H1 (cell line): Measurements from ENCODE around the gene EIF4E3. TPM values are rescaled to one million over a fixed set of nuclear protein-coding genes. Genes with fewer than 3 reads are reported as not detected.

Experiments
- CTCF ChIA-PET: fragments of 300-600 bp; sonication (Branson Sonifier 250); formaldehyde crosslinking; loops from one replicate; lab custom pipeline; 2021; ENCODE audit not compliant: partially characterized antibody; lab: Charles Lee
- POLR2A ChIA-PET: fragments of 300-600 bp; sonication (Branson Sonifier 250); formaldehyde crosslinking; loops from one replicate; lab custom pipeline; 2021; ENCODE audit warnings: inconsistent platforms; ENCODE audit not compliant: partially characterized antibody; lab: Charles Lee
- DNase-seq, 2 experiments: peaks; one replicate each; pipeline versions ENCODE4 v3.0.0 to v3.0.0-alpha.2; 2010 to 2022; ENCODE audit warnings: low spot score in 2 of 2, low read depth in 1 of 2, mixed read lengths in 1 of 2
- FAIRE-seq: peaks from 2 replicates; lab custom pipeline; 2011; peaks lifted over from hg19 to GRCh38; lab: Jason Lieb, UNC
- H2AFZ ChIP-seq: 2 replicates; pipeline ENCODE4 v1.8.1; 2012; ENCODE audit warnings: low read length, inconsistent platforms
- H2AK5ac ChIP-seq: 2 replicates; pipeline ENCODE4 v1.6.1; 2013; ENCODE audit warnings: low read depth, low read length
- H2BK120ac ChIP-seq: replicated peaks from 2 replicates; pipeline ENCODE3; 2013; ENCODE audit warnings: low read depth, low read length, inconsistent platforms
- H2BK12ac ChIP-seq: 2 replicates; pipeline ENCODE4 v1.6.1; 2013; ENCODE audit warnings: low read depth, low read length
- H2BK15ac ChIP-seq: 2 replicates; pipeline ENCODE4 v1.6.1; 2013; ENCODE audit warnings: low read length
- H2BK20ac ChIP-seq: 2 replicates; pipeline ENCODE4 v1.6.1; 2013; ENCODE audit warnings: low read length
- H2BK5ac ChIP-seq: 2 replicates; pipeline ENCODE4 v1.6.1; 2013; ENCODE audit warnings: low read depth, low read length
- H3K14ac ChIP-seq: 2 replicates; pipeline ENCODE4 v1.6.1; 2013; ENCODE audit warnings: inconsistent platforms; ENCODE audit not compliant: insufficient read length
- H3K18ac ChIP-seq: 2 replicates; pipeline ENCODE4 v1.6.1; 2013; ENCODE audit warnings: low read length; ENCODE audit errors: extremely low read depth
- H3K23ac ChIP-seq: 2 replicates; pipeline ENCODE4 v1.6.1; 2013; ENCODE audit warnings: inconsistent platforms; ENCODE audit not compliant: insufficient read length
- H3K23me2 ChIP-seq: 2 replicates; pipeline ENCODE4 v1.6.1; 2013; ENCODE audit warnings: low read depth, low read length
- H3K27ac ChIP-seq: 2 replicates; pipeline ENCODE4 v1.6.1; 2011; ENCODE audit warnings: low read depth, low read length, inconsistent platforms
- H3K27me3 ChIP-seq, 4 experiments: replicated peaks in 1 of 4; 1 replicate in 1 of 4; 2 replicates in 3 of 4; pipeline versions ENCODE4 v1.6.1 to v1.8.1; 2011 to 2013; ENCODE audit warnings: low read length in 3 of 4, mild to moderate bottlenecking in 3 of 4, inconsistent platforms in 2 of 4, mixed read lengths in 2 of 4, moderate library complexity in 1 of 4; ENCODE audit not compliant: control insufficient read depth in 3 of 4, insufficient read depth in 3 of 4; ENCODE audit errors: extremely low read depth in 1 of 4
- H3K36me3 ChIP-seq, 4 experiments: 2 replicates each; pipeline versions ENCODE4 v1.6.1 to v1.8.1; 2011 to 2013; ENCODE audit warnings: mild to moderate bottlenecking in 4 of 4, low read length in 3 of 4, moderate library complexity in 2 of 4, control low read depth in 1 of 4, inconsistent platforms in 1 of 4; ENCODE audit not compliant: insufficient read depth in 4 of 4, control insufficient read depth in 2 of 4
- H3K4ac ChIP-seq: replicated peaks from 2 replicates; pipeline ENCODE3; 2013; ENCODE audit warnings: low read length, low read depth, mixed read lengths, inconsistent platforms; ENCODE audit not compliant: insufficient read length
- H3K4me1 ChIP-seq, 4 experiments: replicated peaks in 1 of 4; 1 replicate in 1 of 4; 2 replicates in 3 of 4; pipeline versions ENCODE4 v1.6.1 to v1.8.1; 2011 to 2013; ENCODE audit warnings: low read length in 3 of 4, inconsistent platforms in 2 of 4, mixed read lengths in 1 of 4; ENCODE audit not compliant: insufficient read depth in 4 of 4, control insufficient read depth in 3 of 4
- H3K4me2 ChIP-seq, 2 experiments: 2 replicates each; pipeline versions ENCODE4 v1.6.1 to v1.8.1; 2011 to 2013; ENCODE audit warnings: low read depth in 2 of 2, low read length in 2 of 2, control low read depth in 1 of 2, inconsistent platforms in 1 of 2, mild to moderate bottlenecking in 1 of 2; ENCODE audit not compliant: insufficient read depth in 1 of 2
- H3K4me3 ChIP-seq, 4 experiments: fragments of 200-600, 300-600 bp in 1 of 4; sonication (generic), shearing (Covaris generic), sonication (Bioruptor Twin) in 1 of 4; 2 replicates each; pipeline versions ENCODE4 v1.5.1 to v1.8.1; 2011 to 2016; ENCODE audit warnings: low read length in 4 of 4, low read depth in 3 of 4, control low read depth in 2 of 4, inconsistent platforms in 2 of 4, mild to moderate bottlenecking in 2 of 4, mixed read lengths in 1 of 4, moderate library complexity in 1 of 4; ENCODE audit not compliant: insufficient read depth in 2 of 4; ENCODE audit errors: extremely low read depth in 1 of 4
- H3K56ac ChIP-seq: replicated peaks from 2 replicates; pipeline ENCODE3; 2013; ENCODE audit warnings: low read depth, mild to moderate bottlenecking, mixed read lengths, low read length, inconsistent platforms; ENCODE audit not compliant: insufficient read length
- H3K79me1 ChIP-seq: 2 replicates; pipeline ENCODE4 v1.6.1; 2013; ENCODE audit warnings: low read depth, low read length, control low read depth
- H3K79me2 ChIP-seq, 2 experiments: 2 replicates each; pipeline versions ENCODE4 v1.6.1 to v1.8.1; 2012 to 2013; ENCODE audit warnings: low read length in 2 of 2, mild to moderate bottlenecking in 2 of 2, inconsistent platforms in 1 of 2; ENCODE audit not compliant: insufficient read depth in 2 of 2, control insufficient read depth in 1 of 2
- H3K9ac ChIP-seq, 4 experiments: replicated peaks in 1 of 4; 1 replicate in 1 of 4; 2 replicates in 3 of 4; pipeline versions ENCODE4 v1.6.1 to v1.8.1; 2011 to 2013; ENCODE audit warnings: low read depth in 3 of 4, low read length in 3 of 4, control low read depth in 2 of 4, mild to moderate bottlenecking in 2 of 4, moderate library complexity in 2 of 4, inconsistent platforms in 1 of 4; ENCODE audit errors: extremely low read depth in 1 of 4
- H3K9me3 ChIP-seq, 2 experiments: 2 replicates each; pipeline versions ENCODE4 v1.6.1 to v1.8.1; 2012 to 2013; ENCODE audit warnings: mild to moderate bottlenecking in 2 of 2, moderate library complexity in 2 of 2, control low read depth in 1 of 2, inconsistent platforms in 1 of 2, low read depth in 1 of 2, low read length in 1 of 2, mixed read lengths in 1 of 2; ENCODE audit not compliant: insufficient read depth in 2 of 2
- H4K20me1 ChIP-seq, 2 experiments: replicated peaks in 1 of 2; 2 replicates each; pipeline versions ENCODE3 to v1.8.1; 2011 to 2013; ENCODE audit warnings: inconsistent platforms in 2 of 2, low read length in 2 of 2, mild to moderate bottlenecking in 1 of 2; ENCODE audit not compliant: insufficient read depth in 2 of 2, control insufficient read depth in 1 of 2
- H4K5ac ChIP-seq: 2 replicates; pipeline ENCODE4 v1.6.1; 2013; ENCODE audit warnings: low read length, low read depth, mixed read lengths, inconsistent platforms; ENCODE audit not compliant: insufficient read length
- H4K8ac ChIP-seq: 2 replicates; pipeline ENCODE4 v1.8.0; 2013; ENCODE audit warnings: mild to moderate bottlenecking, moderate library complexity, low read length, inconsistent platforms; ENCODE audit not compliant: insufficient read depth; ENCODE audit errors: extremely low read depth
- H4K91ac ChIP-seq: replicated peaks from 2 replicates; pipeline ENCODE3; 2013; ENCODE audit warnings: low read length, mixed read lengths, inconsistent platforms; ENCODE audit not compliant: insufficient read length
- HDAC6 ChIP-seq: IDR thresholded peaks from one replicate; pipeline ENCODE4 v1.7.1; 2012; ENCODE audit warnings: low read depth, mild to moderate bottlenecking, inconsistent platforms, low read length, moderate library complexity
- KDM5A ChIP-seq: fragments of 200-600 bp; IDR thresholded peaks from 2 replicates; pipeline ENCODE4 v1.7.1; 2012; ENCODE audit warnings: mild to moderate bottlenecking, low read length, inconsistent platforms, mixed read lengths
- NRF1 ChIP-seq: IDR thresholded peaks from 2 replicates; pipeline ENCODE4 v1.6.1; 2011; ENCODE audit warnings: mild to moderate bottlenecking, low read depth, low read length, improper control_type of control experiment
- POU5F1 ChIP-seq: IDR thresholded peaks from 2 replicates; pipeline ENCODE4 v1.6.1; 2011; ENCODE audit warnings: low read depth, mild to moderate bottlenecking, low read length, moderate library complexity
- RBBP5 ChIP-seq: IDR thresholded peaks from 2 replicates; pipeline ENCODE4 v1.7.1; 2012; ENCODE audit warnings: low read depth, mild to moderate bottlenecking, inconsistent platforms, low read length, moderate library complexity, borderline replicate concordance
- WGBS, 2 experiments: shearing (Covaris generic) in 1 of 2; methylation state at CpG; one replicate each; pipeline versions ENCODE4 v1.1.6 to v1.1.7; 2013 to 2015; ENCODE audit warnings: low lambda C conversion rate in 2 of 2, mixed read lengths in 2 of 2, inconsistent platforms in 1 of 2, low coverage in 1 of 2, missing lambda C conversion rate in 1 of 2; ENCODE audit not compliant: insufficient replicate concordance in 2 of 2, insufficient coverage in 1 of 2, insufficient read length in 1 of 2; ENCODE audit errors: extremely low coverage in 1 of 2, missing lambda C conversion rate in 1 of 2; 5-methylcytosine and 5-hydroxymethylcytosine counted together
- polyA plus RNA-seq, 7 experiments: library from polyadenylated mRNA; depleted of rRNA in 3 of 7; stranded (reverse) in 5 of 7; unstranded in 2 of 7; fragments of >200 nt in 5 of 7; fragments of 200-250 nt in 2 of 7; gene quantifications; 1 replicate in 5 of 7; 2 replicates in 1 of 7; 4 replicates in 1 of 7; pipeline versions ENCODE4 v1.2.1 to v1.2.3, GENCODE V29; 2011 to 2013; ENCODE audit warnings: missing spikeins in 2 of 7, mixed read lengths in 2 of 7
- total RNA-seq: library from RNA; stranded (reverse); fragmentation: NEBNext Ultra II Directional; extraction: Animal tissue kit (Norgen Biotek cat#: 25700); gene quantifications from 2 replicates; pipeline ENCODE4 v1.2.1, GENCODE V29; 2021

The EIF4E3 gene
- total and polyA plus RNA-seq, 2 of the 8 experiments (the other 6 are each of a cell fraction or from before 2014, with no cell fraction given): 5.2 to 17.0 TPM

DNA sequence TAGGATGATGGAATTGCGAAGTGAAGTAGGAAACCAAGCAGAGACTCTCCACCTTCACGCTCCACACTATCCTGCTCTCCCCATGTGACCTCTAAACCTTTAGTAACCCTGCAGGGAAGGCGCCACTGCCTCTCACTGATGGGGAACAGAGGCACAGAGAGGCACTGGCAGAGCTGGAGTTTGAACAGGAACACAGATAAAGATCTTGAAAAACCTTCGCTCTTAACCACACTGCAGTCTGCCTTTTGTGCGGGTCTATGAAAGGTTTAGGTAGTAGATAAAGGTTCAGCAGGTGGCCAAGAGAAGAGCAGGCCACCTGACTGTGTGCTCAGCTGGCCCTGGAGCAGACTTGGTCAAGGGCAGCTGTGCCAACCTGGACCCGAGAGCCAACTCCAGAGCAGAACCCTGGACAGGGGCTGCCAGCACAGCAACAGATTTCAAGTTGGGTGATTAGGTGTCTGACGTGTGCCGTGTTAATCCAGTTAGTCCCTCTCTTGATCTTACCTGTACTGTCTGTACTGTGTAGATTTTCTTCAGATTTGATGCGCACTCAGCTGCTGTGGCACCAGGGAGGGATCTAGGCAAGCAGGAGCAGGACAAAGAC lies 15.2 kb downstream of the EIF4E3 start:
- Histone ChIP-seq H3K9me3 (no peaks in the 10 kb centered on the region), H2BK120ac (no peak overlapping the region), H2BK15ac (no peak overlapping the region), H3K4me2 (no peak overlapping the region), H2BK12ac (no peak overlapping the region), H3K79me1 (0 out of 2 replicates have a peak, but pooled peaks cover 2% of the 10 kb centered on the region), H2AK5ac (no peak overlapping the region), H3K23ac (no peak overlapping the region), H4K20me1 (no peaks in the 10 kb centered on the region), H4K8ac (no peak overlapping the region), H3K36me3 (no peaks in the 10 kb centered on the region), H3K27me3 (no peaks in the 10 kb centered on the region), H2BK5ac (no peak overlapping the region), H3K14ac (no peak overlapping the region), H2AFZ (no peak overlapping the region), H4K91ac (no peak overlapping the region), H2BK20ac (no peak overlapping the region), H3K9ac (no peak overlapping the region), H3K23me2 (no peaks in the 10 kb centered on the region), H3K4ac (no peak overlapping the region), H3K4me1 (no peaks in the 10 kb centered on the region), H3K27ac (no peak overlapping the region), H3K79me2 (no peaks in the 10 kb centered on the region), H4K5ac (no peak overlapping the region), H3K56ac (no peak overlapping the region), H3K4me3 (no peak overlapping the region), H3K18ac (no peak overlapping the region)
- no peak for FAIRE-seq
- WGBS, 2 experiments: 91% methylated on average over 9 of the region's 9 CpGs; no CpG with 5 or more reads in 1 of the 2 experiments
- ChIA-PET CTCF (interaction anchor here (0.7 to 7.3 kb wide), 8 partner anchors 13 to 555 kb away, joined by 3 to 66 read pairs (median 8); partner anchors contain the start of gene EIF4E3), POLR2A (no interaction called here)
- TF ChIP-seq KDM5A (no peak), POU5F1 (no peak), NRF1 (no peak), RBBP5 (no peak), HDAC6 (no peak)
- DNase-seq: no peak
